K562 (cell line): Measurements from ENCODE around the gene CHDH.

Experiments used
- BCL6 ChIP-seq: fragments of 250-450 bp; sonication (Bioruptor Pico); IDR thresholded peaks from 2 replicates; pipeline ENCODE4 v1.4.0; 2020
- CCAR2 ChIP-seq: fragments of 200-400 bp; formaldehyde crosslinking; IDR thresholded peaks from 2 replicates; pipeline ENCODE4 v1.6.1; 2017; ENCODE audit warnings: mild to moderate bottlenecking, low read depth, low read length
- ETS2 ChIP-seq: IDR thresholded peaks from 2 replicates; pipeline ENCODE4 v1.6.1; 2016; ENCODE audit warnings: borderline replicate concordance, missing genetic modification characterization, mild to moderate bottlenecking, moderate library complexity, missing compliant biosample characterization; ENCODE audit not compliant: poor library complexity, severe bottlenecking
- SMAD2 ChIP-seq: fragments of 150-350 bp; IDR thresholded peaks from 2 replicates; pipeline ENCODE4 v1.6.1; 2014; ENCODE audit warnings: low read depth, mild to moderate bottlenecking, low read length
- STAT5A ChIP-seq: IDR thresholded peaks from 2 replicates; pipeline ENCODE4 v1.6.1; 2012; ENCODE audit warnings: low read length, inconsistent platforms, borderline replicate concordance
- TF ChIP-seq, protein P1 (sequence below), 2 experiments: fragments of 450-650 bp; formaldehyde crosslinking in 1 of 2; IDR thresholded peaks; 2 replicates each; pipeline versions ENCODE4 v1.4.0 to v1.6.1; 2014 to 2020; ENCODE audit warnings: mild to moderate bottlenecking in 2 of 2, borderline replicate concordance in 1 of 2, low read depth in 1 of 2
- TF ChIP-seq, protein P2 (sequence below), 3 experiments: IDR thresholded peaks in 2 of 3; conservative IDR thresholded peaks in 1 of 3; 2 replicates each; pipeline ENCODE4 v1.5.1; 2011 to 2012; ENCODE audit warnings: low read length in 3 of 3, mild to moderate bottlenecking in 3 of 3, control low read depth in 2 of 3, improper control_type of control experiment in 1 of 3, inconsistent platforms in 1 of 3, low read depth in 1 of 3, mixed read lengths in 1 of 3, moderate library complexity in 1 of 3; ENCODE audit not compliant: insufficient read depth in 2 of 3

DNA sequence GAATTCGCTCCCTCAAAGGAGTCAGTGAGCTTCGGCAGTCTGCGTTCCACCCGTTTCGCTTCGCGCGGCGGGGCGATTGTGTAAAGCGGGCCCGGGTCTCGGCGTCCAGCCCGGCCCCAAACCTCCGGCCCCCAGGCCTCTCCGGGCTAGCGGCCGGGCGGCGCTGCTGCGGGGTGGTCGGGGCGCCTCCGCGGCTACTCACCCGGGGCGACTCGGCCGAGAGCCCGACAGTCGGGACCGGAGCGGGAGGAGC, 412 bp downstream of the CHDH start:
- TF ChIP-seq CCAR2 (no peak), BCL6 (CRISPR knock-in tag) (no peak), SMAD2 (no peak), ETS2 (tag) (no peak), STAT5A (no peak)
- TF ChIP-seq, protein P1, sequence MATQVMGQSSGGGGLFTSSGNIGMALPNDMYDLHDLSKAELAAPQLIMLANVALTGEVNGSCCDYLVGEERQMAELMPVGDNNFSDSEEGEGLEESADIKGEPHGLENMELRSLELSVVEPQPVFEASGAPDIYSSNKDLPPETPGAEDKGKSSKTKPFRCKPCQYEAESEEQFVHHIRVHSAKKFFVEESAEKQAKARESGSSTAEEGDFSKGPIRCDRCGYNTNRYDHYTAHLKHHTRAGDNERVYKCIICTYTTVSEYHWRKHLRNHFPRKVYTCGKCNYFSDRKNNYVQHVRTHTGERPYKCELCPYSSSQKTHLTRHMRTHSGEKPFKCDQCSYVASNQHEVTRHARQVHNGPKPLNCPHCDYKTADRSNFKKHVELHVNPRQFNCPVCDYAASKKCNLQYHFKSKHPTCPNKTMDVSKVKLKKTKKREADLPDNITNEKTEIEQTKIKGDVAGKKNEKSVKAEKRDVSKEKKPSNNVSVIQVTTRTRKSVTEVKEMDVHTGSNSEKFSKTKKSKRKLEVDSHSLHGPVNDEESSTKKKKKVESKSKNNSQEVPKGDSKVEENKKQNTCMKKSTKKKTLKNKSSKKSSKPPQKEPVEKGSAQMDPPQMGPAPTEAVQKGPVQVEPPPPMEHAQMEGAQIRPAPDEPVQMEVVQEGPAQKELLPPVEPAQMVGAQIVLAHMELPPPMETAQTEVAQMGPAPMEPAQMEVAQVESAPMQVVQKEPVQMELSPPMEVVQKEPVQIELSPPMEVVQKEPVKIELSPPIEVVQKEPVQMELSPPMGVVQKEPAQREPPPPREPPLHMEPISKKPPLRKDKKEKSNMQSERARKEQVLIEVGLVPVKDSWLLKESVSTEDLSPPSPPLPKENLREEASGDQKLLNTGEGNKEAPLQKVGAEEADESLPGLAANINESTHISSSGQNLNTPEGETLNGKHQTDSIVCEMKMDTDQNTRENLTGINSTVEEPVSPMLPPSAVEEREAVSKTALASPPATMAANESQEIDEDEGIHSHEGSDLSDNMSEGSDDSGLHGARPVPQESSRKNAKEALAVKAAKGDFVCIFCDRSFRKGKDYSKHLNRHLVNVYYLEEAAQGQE (IDR thresholded peaks at IDR 0.05; ENCODE audit: borderline replicate concordance) = no peak
- TF ChIP-seq, protein P1 (CRISPR knock-in tag; IDR thresholded peaks at IDR 0.05; ENCODE audit: low read depth) = no peak
- TF ChIP-seq, protein P2, sequence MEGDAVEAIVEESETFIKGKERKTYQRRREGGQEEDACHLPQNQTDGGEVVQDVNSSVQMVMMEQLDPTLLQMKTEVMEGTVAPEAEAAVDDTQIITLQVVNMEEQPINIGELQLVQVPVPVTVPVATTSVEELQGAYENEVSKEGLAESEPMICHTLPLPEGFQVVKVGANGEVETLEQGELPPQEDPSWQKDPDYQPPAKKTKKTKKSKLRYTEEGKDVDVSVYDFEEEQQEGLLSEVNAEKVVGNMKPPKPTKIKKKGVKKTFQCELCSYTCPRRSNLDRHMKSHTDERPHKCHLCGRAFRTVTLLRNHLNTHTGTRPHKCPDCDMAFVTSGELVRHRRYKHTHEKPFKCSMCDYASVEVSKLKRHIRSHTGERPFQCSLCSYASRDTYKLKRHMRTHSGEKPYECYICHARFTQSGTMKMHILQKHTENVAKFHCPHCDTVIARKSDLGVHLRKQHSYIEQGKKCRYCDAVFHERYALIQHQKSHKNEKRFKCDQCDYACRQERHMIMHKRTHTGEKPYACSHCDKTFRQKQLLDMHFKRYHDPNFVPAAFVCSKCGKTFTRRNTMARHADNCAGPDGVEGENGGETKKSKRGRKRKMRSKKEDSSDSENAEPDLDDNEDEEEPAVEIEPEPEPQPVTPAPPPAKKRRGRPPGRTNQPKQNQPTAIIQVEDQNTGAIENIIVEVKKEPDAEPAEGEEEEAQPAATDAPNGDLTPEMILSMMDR (IDR thresholded peaks at IDR 0.05 in 2 of 3, conservative IDR thresholded peaks at IDR 0.05 in 1 of 3; ENCODE audit: insufficient read depth in 2 of 3, low read depth in 1 of 3, low read length in 3 of 3) = no peak
